DMS53 (cell line): ENCODE data around the gene ISLR.

Experiments used
- DNase-seq: peaks from one replicate; lab custom pipeline; 2025; lab: John Stamatoyannopoulos, UW

ISLR gene

GRCh38 chr15:74172701-74173379 lies 670 bp upstream of the ISLR start:
- DNase-seq, result no peak

GRCh38 chr15:74174219-74174957 lies 878 bp downstream of the ISLR start:
- DNase-seq, result no peak

- DNase-seq, result no peak
These were observed 1.4 kb downstream of the ISLR start for GRCh38 chr15:74174958-74175253.

GRCh38 chr15:74175271-74176191 lies 2.0 kb downstream of the ISLR start:
- DNase-seq, result no peak

GRCh38 chr15:74176262-74177214 lies 3.0 kb downstream of the ISLR start:
- DNase-seq, result no peak

- no peak for DNase-seq
These were observed 5.0 kb downstream of the ISLR start for GRCh38 chr15:74178326-74179100.

GRCh38 chr15:74179101-74179841 lies 5.8 kb downstream of the ISLR start:
- no peak for DNase-seq

GRCh38 chr15:74179983-74180880 lies 6.7 kb downstream of the ISLR start:
- no peak for DNase-seq

GRCh38 chr15:74180881-74181602 lies 7.5 kb downstream of the ISLR start:
- no peak for DNase-seq

- no peak for DNase-seq
These were observed 8.6 kb downstream of the ISLR start for GRCh38 chr15:74182131-74182530.

- DNase-seq, result no peak
These were observed 11.1 kb downstream of the ISLR start for GRCh38 chr15:74184582-74185091.

GRCh38 chr15:74185710-74186348 lies 12.3 kb downstream of the ISLR start:
- no peak for DNase-seq

GRCh38 chr15:74188216-74188615 lies 14.7 kb downstream of the ISLR start:
- DNase-seq, result no peak

GRCh38 chr15:74191798-74192197 lies 18.3 kb downstream of the ISLR start:
- DNase-seq, result no peak

- no peak for DNase-seq
These were observed 19.2 kb downstream of the ISLR start for GRCh38 chr15:74192751-74193150.

GRCh38 chr15:74193299-74193718 lies 19.8 kb downstream of the ISLR start:
- DNase-seq, result peak; percentile 61

GRCh38 chr15:74193905-74194304 lies 20.4 kb downstream of the ISLR start:
- DNase-seq, result no peak
